Measurements from ENCODE around the gene TBC1D22A. TPM values are rescaled to one million over a fixed set of nuclear protein-coding genes. Genes with fewer than 3 reads are reported as not detected.

The TBC1D22A gene
- total and polyA plus RNA-seq, 2 experiments from 2014 or later = 9.6 to 13.3 TPM

DNA sequence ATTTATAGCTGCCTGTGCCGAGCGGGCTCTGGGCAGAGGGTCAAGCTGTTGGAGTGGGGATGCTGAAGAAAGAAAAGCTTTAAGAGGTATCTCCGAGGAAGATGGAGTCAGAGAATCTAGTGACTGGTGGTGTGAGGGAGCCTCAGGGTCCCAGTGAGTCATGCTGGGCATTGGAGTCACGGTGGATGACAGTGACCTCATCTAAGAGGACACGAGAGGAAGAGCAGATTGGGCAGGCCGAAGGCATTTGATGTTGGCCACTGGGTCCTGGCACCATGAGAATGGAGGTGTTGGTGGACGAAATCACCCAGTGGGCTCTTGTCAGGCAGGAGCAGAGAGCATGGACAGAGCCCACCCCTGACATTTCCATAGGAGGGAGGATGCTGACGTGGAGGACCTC lies 68.4 kb downstream of the TBC1D22A start:
- no peak for TF ChIP-seq JUNB (IDR thresholded peaks at IDR 0.05; ENCODE audit: unreplicated experiment)
- TF ChIP-seq ETS1 (IDR thresholded peaks at IDR 0.05) = no peak
- TF ChIP-seq POLR2AphosphoS5 (IDR thresholded peaks at IDR 0.05; ENCODE audit: low read depth) = no peak
- no peak for TF ChIP-seq CREB1 (CRISPR knock-in tag; IDR thresholded peaks at IDR 0.05; ENCODE audit: low read depth)
- TF ChIP-seq NANOG (IDR thresholded peaks at IDR 0.05; ENCODE audit: borderline replicate concordance) = no peak
- no peak for TF ChIP-seq STAT1 (IDR thresholded peaks at IDR 0.05; ENCODE audit: unreplicated experiment)
- TF ChIP-seq EZH2phosphoT487 (IDR thresholded peaks at IDR 0.05; ENCODE audit: unreplicated experiment) = no peak
- TF ChIP-seq, protein P1, sequence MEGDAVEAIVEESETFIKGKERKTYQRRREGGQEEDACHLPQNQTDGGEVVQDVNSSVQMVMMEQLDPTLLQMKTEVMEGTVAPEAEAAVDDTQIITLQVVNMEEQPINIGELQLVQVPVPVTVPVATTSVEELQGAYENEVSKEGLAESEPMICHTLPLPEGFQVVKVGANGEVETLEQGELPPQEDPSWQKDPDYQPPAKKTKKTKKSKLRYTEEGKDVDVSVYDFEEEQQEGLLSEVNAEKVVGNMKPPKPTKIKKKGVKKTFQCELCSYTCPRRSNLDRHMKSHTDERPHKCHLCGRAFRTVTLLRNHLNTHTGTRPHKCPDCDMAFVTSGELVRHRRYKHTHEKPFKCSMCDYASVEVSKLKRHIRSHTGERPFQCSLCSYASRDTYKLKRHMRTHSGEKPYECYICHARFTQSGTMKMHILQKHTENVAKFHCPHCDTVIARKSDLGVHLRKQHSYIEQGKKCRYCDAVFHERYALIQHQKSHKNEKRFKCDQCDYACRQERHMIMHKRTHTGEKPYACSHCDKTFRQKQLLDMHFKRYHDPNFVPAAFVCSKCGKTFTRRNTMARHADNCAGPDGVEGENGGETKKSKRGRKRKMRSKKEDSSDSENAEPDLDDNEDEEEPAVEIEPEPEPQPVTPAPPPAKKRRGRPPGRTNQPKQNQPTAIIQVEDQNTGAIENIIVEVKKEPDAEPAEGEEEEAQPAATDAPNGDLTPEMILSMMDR (conservative IDR thresholded peaks at IDR 0.05; ENCODE audit: low read depth in 2 of 2) = no peak
- TF ChIP-seq ZNF331 (CRISPR knock-in tag; IDR thresholded peaks at IDR 0.05; ENCODE audit: low read depth) = no peak
- Histone ChIP-seq H3K27me3 (ENCODE audit: insufficient read depth) (no peaks in the 10 kb centered on the region), H3K36me3 (ENCODE audit: insufficient read depth) (no peaks in the 10 kb centered on the region; the same call in 1 of the 2 replicates), H3K4me1 (ENCODE audit: insufficient read depth) (0 out of 2 replicates have a peak, but pooled peaks cover 5% of the 10 kb centered on the region), H3K27ac (ENCODE audit: low read depth) (no peak overlapping the region), H3K4me2 (no peak overlapping the region), H3K4me3 (no peak overlapping the region), H3K9me2 (ENCODE audit: insufficient read depth) (0 out of 2 replicates have a peak, but pooled peaks cover 2% of the 10 kb centered on the region), H4K20me1 (replicated peaks; ENCODE audit: insufficient read depth) (peaks cover 9% of the 10 kb centered on the region; the same call in 1 of the 2 replicates), H3F3A (replicated peaks; ENCODE audit: low read depth) (no peaks in the 10 kb centered on the region), H3K79me2 (replicated peaks; ENCODE audit: insufficient read depth) (peaks cover 8% of the 10 kb centered on the region), H2AFZ (no peak overlapping the region)
- Mint-ChIP-seq H3K9me3 (peaks cover 17% of the 10 kb centered on the region), H3K4me3 (no peak overlapping the region), H3K27me3 (ENCODE audit: insufficient read depth, low read depth, poor library complexity) (peaks cover 5% of the 10 kb centered on the region), H3K4me1 (peaks cover 21% of the 10 kb centered on the region), H3K36me3 (ENCODE audit: low read depth) (peaks cover 40% of the 10 kb centered on the region), H3K27ac (peak overlapping the region; percentile 19; the same call in 1 of the 2 replicates)
- DNase-seq (ENCODE audit: low spot score) (no peak), ATAC-seq (no peak)

DNA sequence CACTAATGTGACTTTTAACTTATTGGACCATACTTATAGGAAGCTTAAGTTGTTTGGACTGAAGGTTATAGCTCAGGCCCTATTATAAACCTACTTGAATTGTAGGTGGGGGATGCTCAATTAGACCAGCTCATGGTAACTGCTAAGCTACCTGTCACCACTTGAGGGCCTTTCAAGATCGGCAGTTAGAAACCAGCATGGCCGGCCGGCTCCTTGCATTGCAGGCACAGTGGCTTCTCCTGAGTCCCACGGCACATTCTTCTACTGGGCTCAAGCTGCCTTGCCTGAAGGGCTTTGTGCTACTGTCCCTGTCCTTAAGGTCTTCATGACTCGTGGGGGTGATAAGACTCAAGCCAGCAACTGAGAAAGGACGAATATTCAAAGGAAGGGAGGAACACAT lies 70.8 kb downstream of the TBC1D22A start:
- peaks cover 5% of the 10 kb centered on the region for H3K27me3 Mint-ChIP-seq (ENCODE audit: insufficient read depth, low read depth, poor library complexity)
- H3K4me3 Mint-ChIP-seq = no peak overlapping the region
- H3K4me1 ChIP-seq (ENCODE audit: insufficient read depth) = 0 out of 2 replicates have a peak, but pooled peaks cover 5% of the 10 kb centered on the region
- H3K79me2 ChIP-seq (replicated peaks; ENCODE audit: insufficient read depth) = peaks cover 6% of the 10 kb centered on the region
- no peak overlapping the region for H3K27ac Mint-ChIP-seq
- no peaks in the 10 kb centered on the region for H4K20me1 ChIP-seq (replicated peaks; ENCODE audit: insufficient read depth)
- DNase-seq (ENCODE audit: low spot score) = peak; percentile 88
- H3K4me1 Mint-ChIP-seq = peaks cover 21% of the 10 kb centered on the region
- H3K4me3 ChIP-seq = no peak overlapping the region
- H3K27ac ChIP-seq (ENCODE audit: low read depth) = no peak overlapping the region
- 0 out of 2 replicates have a peak, but pooled peaks cover 2% of the 10 kb centered on the region for H3K9me2 ChIP-seq (ENCODE audit: insufficient read depth)
- peaks cover 22% of the 10 kb centered on the region for H3K9me3 Mint-ChIP-seq
- no peaks in the 10 kb centered on the region for H3F3A ChIP-seq (replicated peaks; ENCODE audit: low read depth)
- peak; percentile 96 for ATAC-seq
- no peaks in the 10 kb centered on the region; the same call in 1 of the 2 replicates for H3K36me3 ChIP-seq (ENCODE audit: insufficient read depth)
- H2AFZ ChIP-seq = no peak overlapping the region
- peaks cover 39% of the 10 kb centered on the region for H3K36me3 Mint-ChIP-seq (ENCODE audit: low read depth)
- H3K27me3 ChIP-seq (ENCODE audit: insufficient read depth) = no peaks in the 10 kb centered on the region
- no peak overlapping the region for H3K4me2 ChIP-seq
- no peak for TF ChIP-seq ZNF114 (CRISPR knock-in tag; IDR thresholded peaks at IDR 0.05)
- TF ChIP-seq ETS1 (IDR thresholded peaks at IDR 0.05) = no peak
- no peak for TF ChIP-seq STAT1 (IDR thresholded peaks at IDR 0.05; ENCODE audit: unreplicated experiment)
- TF ChIP-seq, protein P1 (conservative IDR thresholded peaks at IDR 0.05; ENCODE audit: low read depth in 2 of 2) = peak; percentile 54 to 71
- TF ChIP-seq REST (IDR thresholded peaks at IDR 0.05; ENCODE audit: unreplicated experiment) = no peak
